ENCODE results near the gene RPL10.
"Not testable (repeated sequence)": the region's sequence is repeated elsewhere in the genome, so short reads cannot be mapped to it uniquely, and the experiment has no call there.

RPL10 gene

DNA sequence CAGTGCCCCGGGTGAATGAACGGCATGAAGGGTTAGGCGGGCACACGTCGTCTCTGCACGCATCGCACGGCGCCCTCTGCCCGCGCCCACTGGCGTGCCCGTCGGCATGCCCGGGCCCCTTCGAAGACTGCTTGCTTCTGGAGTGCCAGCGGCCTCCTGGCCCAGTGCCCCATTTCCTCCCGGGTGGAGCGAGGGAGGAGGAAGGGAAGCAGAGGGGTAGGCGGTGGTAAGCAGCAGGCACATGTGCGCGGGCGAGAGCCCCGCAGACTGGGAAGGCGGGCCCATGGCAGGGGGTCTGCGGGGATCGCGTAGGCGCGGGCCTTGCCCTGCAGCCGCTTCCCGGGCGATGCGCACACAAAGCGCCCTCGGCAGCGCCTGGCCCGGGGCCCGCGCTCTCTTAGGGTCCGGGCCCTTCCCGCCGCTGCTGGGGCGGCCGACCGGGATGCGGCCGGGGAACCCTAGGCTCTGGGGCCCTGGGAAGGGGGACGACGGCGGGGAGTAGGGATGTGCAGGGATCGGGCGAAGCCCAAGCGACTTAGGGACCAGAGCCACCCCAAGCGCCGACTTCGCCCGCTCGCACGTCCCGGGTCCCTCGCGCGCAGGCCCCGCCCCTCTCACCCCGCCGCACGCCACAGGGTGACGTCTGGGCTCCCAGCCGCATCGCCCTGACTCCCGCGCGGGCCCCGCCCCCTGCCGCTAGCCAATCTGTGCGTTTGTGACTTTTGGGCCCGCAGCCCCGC, 19.9 kb upstream of the RPL10 start:
- no peak for DNase-seq

DNA sequence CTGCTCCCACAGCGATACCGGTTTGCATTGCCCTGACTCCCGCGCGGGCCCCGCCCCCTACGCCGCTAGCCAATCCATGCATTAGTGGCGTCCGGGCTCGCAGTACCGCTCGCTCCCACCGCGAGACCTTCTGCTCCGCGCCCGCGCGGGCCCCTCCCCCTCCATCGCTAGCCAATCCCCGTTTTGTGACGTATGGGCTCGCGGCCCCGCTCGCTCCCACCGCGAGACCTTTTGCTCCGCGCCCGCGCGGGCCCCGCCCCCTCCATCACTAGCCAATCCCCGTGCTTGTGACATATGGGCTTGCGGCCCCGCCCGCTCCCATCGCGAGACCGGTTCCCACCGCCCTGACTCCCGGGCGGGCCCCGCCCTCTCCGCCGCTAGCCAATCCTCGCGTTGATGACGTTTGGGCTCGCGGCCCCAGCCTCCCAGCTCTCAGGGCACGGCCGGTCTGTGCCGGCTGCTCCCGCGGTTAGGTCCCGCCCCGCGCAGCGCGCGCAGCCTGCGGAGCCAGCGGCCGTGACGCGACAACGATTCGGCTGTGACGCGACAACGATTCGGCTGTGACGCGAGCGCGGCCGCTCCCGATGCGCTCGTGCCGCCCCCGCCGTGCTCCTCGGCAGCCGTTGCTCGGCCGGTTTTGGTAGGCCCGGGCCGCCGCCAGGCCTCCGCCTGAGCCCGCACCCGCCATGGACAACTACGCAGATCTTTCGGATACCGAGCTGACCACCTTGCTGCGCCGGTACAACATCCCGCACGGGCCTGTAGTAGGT, 19.2 kb upstream of the RPL10 start, which contains the start of gene EMD:
Gene EMD, plus strand, starts transcription at position 497 of the 770 bp plus-strand sequence. Its CDS starts 190 bp downstream, at position 687.
- peak; percentile 99 for DNase-seq

DNA sequence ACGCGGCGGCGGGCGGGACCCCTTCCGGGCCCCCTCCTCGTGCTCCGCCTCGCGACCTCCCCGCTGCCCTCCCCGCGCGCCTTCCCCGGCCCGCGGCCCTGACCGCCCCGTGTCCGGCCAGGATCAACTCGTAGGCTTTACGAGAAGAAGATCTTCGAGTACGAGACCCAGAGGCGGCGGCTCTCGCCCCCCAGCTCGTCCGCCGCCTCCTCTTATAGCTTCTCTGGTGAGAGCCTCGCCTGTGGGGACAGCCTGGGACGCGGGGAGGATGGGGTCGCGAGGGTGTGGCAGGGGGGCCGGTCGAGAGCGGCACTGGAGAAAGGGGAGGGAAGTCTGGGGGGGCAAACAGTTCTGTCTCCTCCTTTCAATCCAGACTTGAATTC, 18.6 kb upstream of the RPL10 start:
- no peak for DNase-seq

DNA sequence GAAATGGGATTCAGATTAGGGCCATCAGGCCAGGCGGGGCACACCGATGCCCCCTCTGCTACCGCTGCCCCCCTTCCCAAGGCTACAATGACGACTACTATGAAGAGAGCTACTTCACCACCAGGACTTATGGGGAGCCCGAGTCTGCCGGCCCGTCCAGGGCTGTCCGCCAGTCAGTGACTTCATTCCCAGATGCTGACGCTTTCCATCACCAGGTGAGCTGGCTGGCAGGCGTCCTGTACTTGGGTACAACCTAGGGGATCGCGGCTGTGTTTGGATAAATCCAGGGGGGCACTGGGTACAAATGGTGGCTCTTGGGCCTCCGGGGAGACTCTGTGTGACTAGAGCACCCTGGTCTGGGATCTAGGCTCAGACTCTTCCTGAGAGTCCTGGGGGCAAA, 18.0 kb upstream of the RPL10 start:
- no peak for DNase-seq

DNA sequence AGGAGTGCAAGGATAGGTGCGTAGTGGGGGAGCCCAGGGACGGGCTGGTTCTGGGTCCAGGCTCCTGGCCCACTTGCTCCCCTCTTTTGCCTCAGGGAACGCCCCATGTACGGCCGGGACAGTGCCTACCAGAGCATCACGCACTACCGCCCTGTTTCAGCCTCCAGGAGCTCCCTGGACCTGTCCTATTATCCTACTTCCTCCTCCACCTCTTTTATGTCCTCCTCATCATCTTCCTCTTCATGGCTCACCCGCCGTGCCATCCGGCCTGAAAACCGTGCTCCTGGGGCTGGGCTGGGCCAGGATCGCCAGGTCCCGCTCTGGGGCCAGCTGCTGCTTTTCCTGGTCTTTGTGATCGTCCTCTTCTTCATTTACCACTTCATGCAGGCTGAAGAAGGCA, 17.4 kb upstream of the RPL10 start:
- no peak for DNase-seq

DNA sequence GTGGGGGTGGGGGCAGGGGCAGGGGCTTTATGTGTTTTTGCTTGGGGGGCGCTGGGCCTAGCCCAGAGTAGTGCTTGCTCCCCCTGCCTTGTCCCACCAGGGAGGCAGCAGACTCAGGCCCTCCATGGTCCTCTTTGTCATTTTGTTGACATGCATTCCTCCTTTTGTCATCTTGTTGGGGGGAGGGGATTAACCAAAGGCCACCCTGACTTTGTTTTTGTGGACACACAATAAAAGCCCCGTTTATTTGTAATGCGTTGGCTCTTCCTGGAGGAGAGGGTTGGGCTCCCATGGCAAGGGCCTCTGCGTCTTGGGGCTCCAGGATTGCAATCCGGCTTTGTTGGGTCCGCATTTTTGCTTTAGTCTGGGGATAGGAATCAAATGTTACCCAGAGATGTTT, 16.9 kb upstream of the RPL10 start:
- DNase-seq = no peak

DNA sequence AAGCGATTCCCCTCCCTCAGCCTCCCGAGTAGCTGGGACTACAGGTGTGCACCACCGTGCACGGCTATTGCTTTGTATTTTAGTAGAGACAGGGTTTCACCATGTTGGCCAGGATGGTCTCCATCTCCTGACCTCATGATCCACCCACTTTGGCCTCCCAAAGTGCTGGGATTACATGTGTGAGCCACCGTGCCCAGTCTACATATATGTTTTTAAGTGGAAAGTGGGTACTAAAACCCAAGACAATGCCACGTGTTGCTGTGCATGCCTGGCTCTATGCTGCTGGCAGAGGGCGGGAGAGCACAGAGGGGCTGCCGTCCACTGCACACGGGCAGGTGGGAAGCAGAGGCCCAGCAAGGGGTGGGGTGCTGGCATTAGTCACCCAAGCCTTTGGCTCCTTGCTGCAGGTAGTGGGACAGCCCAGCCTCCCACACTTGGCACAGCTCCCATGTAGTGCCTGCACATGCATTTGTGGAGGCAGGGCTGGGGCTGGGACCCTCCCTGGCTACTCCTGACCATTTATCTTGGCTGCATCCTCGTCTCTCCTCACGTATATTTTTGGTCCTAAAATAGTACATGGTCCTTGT, 15.6 kb upstream of the RPL10 start:
- no peak for DNase-seq

DNA sequence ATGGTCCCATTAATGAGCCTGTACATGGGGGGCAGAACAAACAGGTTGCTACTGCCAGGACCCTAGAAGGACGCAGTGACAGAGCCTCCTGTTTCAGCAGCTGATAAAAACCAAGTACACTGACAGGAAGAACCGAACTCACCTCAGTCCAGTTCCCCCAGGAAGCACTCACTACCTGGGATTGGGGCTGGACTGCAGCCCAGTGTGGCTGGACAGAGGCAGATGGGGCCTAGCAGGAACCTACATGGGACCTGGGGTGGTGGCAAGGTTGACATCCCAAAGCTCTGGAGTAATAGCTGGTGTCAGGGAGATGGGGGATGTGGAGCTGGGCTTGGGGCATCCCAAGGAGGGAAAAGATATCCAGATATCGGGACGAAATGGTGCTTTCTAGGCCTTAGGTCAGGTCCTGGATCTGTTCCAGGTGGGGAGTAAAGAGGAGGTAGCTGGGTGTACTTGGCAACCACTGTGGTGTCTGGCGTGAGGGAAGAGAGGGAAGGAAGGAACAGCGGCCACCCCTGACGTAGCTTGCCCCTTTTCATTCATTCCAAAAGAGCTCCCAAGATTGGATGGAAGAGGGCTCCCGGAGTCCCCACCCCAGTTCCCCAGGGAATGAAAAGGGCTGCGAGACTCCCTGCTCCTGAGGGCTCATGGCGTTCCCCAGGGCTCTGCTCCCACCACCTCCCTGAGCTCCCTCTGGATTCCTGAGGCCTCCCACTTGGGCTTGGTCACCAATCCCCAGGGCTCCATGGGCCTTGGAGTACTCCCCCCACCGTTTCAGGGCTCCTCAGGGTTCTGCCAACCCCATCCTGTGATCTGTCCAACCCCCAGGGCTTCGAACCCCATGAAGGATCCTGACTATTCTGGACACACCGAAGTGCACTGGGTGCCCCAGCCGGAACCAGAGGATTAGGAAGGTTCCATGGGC, 14.6 kb upstream of the RPL10 start:
- DNase-seq = no peak

DNA sequence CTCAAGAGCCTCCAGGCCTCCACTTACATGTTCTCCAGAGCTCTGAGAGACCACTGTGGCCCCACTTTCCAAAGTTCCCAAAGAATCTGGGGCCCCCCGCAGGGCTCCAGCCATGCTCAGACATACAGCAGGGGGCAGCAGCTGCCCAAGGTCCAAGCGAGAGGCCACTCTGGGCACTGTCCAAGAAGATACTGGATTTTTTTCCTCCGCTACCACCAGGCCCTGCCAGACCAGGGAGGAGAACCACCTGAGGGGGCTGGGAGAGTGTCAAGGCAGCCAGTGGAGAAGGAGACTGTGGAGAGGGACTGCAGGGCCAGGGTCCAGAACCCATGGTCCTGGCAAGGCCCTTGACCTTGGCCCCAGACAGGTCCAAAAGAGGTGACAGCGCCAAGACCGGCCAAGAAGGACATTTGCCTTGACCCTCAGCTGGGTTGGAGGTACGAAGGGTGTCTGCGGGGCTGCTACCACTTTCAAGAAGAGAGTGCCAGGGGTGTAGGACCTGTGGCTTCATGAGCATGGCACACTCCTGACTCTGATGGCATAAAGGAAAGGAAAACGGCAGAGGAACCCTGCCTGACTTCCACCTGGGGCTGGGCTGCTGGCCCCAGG, 13.8 kb upstream of the RPL10 start:
- DNase-seq = no peak

DNA sequence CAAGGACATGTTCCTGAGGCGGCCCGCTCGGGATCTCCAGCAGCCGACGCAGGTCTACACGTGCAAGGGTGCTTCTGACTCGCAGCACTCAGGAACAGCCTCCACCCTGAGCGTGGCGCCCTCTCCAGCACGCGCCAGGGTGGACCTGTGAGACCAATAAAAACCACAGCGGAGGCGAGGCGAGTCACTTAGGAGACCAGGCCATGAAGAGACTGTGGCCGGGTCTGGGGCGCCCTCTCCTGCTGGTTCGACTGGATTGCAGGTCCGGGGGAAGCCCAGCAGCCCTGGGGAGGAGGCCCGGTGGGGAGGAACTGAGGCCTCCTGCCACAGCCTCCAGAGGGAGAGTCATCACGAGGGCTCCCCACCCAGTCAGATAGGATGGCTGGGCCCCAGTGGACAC, 10.1 kb upstream of the RPL10 start:
- not testable (repeated sequence) for DNase-seq

DNA sequence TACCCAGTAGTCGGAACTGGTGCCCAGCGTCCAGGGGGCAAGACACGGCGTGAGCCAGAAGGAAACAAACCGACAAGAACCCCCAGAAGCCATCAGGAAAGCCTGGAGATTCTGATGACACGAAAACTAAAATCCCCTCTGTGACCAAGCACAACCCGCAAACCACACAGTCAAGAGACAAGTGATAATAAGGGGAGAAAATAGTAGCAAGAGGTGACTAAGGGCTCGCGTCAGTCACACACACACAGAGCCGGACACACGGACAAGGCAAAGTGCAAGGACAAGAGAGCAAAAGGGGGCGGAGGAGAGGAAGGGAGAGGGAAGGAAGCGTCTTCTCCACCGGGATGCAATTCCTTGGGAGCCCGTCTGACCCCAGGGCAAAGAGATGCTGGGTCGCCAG, 9.5 kb upstream of the RPL10 start:
- not testable (repeated sequence) for DNase-seq

DNA sequence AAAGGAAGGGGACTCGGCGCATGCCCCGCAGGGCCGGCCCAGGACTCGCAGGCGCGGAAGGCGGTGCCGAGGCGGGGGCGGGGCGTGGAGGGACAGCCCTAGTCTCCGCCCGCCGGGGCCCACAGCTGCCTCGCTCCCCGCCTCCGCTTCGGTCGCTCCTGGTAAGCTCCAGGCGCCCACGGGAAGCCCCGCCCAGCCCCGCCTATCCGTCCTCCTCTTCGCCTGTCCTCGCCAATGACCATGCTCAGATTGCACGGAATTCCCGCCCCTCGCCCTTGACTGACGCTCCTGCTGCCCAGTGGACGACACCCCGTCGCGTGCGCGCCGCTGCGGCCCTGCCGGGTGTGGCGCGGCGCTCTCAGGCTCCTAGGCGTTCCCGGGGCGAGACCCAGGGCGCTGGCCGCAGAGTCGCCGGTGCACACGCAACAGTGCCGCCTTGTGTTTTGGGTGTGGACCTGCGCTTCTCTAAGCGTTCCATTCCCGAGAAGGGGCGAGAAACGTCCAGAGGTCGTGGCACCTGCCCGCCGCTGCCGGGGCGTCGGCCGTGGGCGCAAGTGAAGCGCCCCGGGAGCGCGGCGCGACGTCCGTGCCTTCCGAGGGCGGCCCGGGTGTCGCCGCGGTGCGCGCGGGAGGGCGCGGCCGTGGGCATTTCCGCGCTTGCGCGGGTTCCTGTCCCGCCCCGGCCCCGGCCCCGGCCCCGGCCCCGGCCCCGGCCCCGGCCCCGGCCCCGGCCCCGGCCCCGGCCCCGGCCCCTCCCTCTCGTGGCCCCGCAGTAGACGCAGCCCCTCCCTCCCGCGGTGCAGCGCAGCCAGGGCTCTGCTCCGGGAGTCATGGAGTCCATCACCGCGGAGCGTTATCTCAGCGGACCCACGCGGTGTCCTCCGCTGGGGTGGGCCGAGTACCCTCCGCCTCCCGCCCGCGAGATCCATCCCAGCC, 8.1 kb upstream of the RPL10 start:
- not testable (repeated sequence) for DNase-seq

DNA sequence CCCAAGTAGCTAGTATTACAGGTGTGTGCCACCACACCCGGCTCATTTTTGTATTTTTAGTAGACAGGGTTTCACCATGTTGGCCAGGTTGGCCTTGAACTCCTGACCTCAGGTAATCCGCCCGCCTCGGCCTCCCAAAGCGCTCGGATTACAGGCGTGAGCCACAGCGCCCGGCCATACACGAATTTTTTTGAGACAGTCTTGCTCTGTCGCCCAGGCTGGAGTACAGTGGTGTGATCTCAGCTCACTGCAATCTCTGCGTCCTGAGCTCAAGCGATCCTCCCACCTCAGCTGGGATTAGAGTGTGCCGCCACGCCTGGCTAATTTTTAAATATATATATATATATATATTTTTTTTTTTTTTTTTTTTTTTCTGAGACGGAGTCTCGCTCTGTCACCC, 1.8 kb upstream of the RPL10 start:
- not testable (repeated sequence) for DNase-seq

DNA sequence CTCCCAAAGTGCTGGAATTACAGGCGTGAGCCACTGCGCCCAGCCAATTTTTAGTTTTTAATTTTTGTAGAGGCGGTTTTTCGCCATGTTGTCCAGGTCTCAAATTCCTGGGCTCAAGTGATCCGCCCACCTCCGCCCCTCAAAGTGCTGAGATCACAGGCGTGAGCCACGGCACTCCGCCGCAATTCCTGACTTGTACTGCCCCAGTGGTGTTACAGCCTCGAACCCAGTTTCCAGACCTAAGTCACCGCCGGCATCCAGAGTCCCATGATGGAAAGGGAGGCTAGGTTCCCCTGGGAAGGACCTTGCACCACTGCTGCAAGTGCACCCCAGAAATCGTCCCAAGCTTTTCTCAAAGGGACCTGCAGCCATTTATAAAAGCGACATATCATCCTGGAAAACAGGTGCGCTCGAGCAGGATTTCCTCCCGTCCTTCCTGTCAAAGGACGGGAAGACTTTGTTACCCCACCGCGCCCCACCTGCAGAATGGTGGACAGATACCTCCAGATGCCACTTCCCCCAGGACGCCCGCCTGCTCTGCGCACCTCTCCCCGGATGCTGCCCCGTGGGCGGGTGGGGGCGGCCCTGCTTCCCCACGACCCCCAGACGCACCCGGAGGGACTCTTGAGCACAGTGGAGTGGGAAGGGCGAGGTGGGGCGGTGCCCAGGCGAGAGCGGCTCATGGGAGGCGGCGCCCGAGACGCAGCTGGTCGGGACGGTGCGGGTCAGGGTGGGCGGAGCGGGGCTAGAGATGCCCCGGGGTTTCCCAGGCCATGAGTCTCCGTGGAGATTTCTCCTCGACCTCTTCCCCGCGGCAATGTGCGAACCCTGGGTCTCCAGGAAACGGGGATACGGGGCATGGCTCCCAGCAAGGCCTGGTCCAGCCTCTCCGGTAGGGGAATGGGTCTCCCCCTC, 947 bp upstream of the RPL10 start:
- DNase-seq = no peak

DNA sequence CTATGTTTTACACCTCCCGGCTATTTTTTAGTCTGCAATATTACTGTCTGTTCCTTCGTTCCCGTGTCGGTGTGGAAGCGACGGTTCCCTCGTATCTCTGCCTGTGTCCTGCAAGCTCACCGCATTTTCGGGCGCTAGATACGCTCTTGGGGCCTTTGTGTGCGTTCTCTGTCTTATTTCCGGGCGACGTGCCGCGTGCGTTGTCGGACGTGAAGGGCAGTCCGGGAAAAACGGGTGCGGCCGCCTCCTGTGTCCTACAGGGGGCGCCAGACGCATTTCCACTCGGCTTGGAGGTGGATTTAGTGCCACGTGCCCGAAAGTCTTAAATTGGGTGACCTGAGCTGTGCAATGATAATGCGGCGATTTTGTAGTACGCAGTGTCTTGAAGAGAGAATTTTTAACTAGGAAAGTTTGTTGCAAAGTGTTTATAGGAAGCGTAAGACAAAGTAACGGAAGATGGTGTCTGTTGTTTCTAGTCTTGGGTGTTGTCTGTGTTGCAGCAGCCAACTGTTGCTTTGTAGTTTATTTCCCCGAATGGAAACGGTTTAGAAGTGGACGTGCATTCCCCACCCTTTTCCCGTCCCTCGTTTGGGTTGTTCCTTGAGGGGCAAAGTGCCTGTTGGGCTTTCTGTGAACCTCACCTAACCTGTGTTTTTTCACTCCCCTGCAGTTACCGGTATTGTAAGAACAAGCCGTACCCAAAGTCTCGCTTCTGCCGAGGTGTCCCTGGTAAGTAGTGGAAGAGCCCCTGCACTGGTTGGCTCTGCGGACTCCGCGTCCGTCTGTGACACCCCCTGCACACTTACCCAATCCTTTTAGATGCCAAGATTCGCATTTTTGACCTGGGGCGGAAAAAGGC, 720 bp downstream of the RPL10 start:
- DNase-seq = peak; percentile 75

DNA sequence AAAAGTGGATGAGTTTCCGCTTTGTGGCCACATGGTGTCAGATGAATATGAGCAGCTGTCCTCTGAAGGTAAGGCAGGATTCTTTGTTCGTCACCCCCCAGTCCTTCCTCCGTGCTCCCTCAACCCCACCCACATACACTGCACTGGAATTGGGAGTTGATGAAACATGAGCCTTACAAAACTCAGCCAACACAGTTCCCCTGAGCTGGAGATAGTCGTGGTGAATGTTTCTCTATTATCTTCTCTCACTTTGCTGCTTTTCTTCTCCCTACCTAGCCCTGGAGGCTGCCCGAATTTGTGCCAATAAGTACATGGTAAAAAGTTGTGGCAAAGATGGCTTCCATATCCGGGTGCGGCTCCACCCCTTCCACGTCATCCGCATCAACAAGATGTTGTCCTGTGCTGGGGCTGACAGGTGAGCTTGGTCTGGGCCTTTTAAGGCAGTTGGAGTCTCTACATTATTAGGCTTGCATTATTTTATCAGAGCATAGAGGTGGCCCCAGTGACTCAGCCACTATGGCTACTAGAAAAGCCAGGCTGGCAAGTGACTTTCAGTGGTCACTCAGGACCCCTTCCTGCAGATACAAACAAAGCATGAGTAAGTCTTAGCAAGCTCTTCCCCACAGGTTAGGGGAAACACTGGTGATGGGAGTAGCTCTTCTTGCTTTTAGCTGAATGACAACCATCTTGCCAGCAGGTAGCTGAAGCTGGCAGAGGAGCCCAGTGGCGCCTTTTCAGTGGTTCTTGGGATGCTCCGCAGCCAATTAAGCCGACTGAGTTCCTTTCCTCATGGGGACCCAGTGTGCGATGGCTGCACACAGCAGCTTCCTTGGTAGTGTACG, 1.6 kb downstream of the RPL10 start:
- DNase-seq = no peak

DNA sequence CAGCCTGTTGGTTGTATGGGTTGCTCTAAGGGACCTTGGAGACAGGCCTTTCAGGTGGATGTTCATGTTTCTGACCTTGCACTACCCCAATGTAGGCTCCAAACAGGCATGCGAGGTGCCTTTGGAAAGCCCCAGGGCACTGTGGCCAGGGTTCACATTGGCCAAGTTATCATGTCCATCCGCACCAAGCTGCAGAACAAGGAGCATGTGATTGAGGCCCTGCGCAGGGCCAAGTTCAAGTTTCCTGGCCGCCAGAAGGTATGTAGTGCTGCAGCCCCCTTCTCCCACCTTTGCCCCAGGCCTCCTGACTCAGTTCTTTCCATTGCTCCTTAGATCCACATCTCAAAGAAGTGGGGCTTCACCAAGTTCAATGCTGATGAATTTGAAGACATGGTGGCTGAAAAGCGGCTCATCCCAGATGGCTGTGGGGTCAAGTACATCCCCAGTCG, 2.2 kb downstream of the RPL10 start:
- DNase-seq = not testable (repeated sequence)

All from midbrain (tissue), 1 donor.